ENCODE data around the gene UNCX. TPM values are rescaled to one million over a fixed set of nuclear protein-coding genes. Genes with fewer than 3 reads are reported as not detected.

Gene UNCX
- total RNA-seq, 2 experiments from 2014 or later, result not detected

GRCh38 chr7:1241603-1242255 is 9.1 kb downstream of the UNCX start:
- H3K27ac ChIP-seq (ENCODE audit: low read depth, low read length, poor library complexity, severe bottlenecking), result no peak overlapping the region
- H3K9me3 ChIP-seq (ENCODE audit: low read length), result no peaks in the 10 kb centered on the region
- H4K20me1 ChIP-seq (ENCODE audit: insufficient read depth, low read length), result no peaks in the 10 kb centered on the region
- no peaks in the 10 kb centered on the region for H3K36me3 ChIP-seq (ENCODE audit: insufficient read depth, low read length)
- CTCF ChIA-PET (ENCODE audit: unreplicated experiment), result interaction anchor here (0.6 kb wide), 1 partner anchor 10 kb away, joined by 3 read pairs; no protein-coding TSS in a partner anchor
- TF ChIP-seq EZH2phosphoT487 (IDR thresholded peaks at IDR 0.05; ENCODE audit: borderline replicate concordance, low read depth, low read length), result no peak
- no peak for TF ChIP-seq CTCF (conservative IDR thresholded peaks at IDR 0.05; ENCODE audit: low read length)
- no peaks in the 10 kb centered on the region for H3K79me2 ChIP-seq (ENCODE audit: insufficient read depth, low read depth, low read length)
- H3K4me1 ChIP-seq (ENCODE audit: insufficient read depth, low read length, poor library complexity, severe bottlenecking), result no peaks in the 10 kb centered on the region
- DNase-seq (ENCODE audit: low spot score), result no peak
- no peak overlapping the region for H2AFZ ChIP-seq (ENCODE audit: low read length)
- no TSS peak for BruUV-seq (replicated peaks)
- H3K4me2 ChIP-seq (ENCODE audit: low read length), result no peak overlapping the region
- intact Hi-C loops (cut with micrococcal nuclease; ENCODE audit: unreplicated experiment), result no loop called here
- no peaks in the 10 kb centered on the region for H3K9me2 ChIP-seq (ENCODE audit: insufficient read depth, low read length)
- POLR2A ChIA-PET, result no interaction called here
- H3K4me3 ChIP-seq (ENCODE audit: low read depth, low read length, poor library complexity, severe bottlenecking), result no peak overlapping the region

- Histone ChIP-seq H3K27ac (ENCODE audit: low read depth, low read length, poor library complexity, severe bottlenecking) (no peak overlapping the region), H2AFZ (ENCODE audit: low read length) (no peak overlapping the region), H4K20me1 (ENCODE audit: insufficient read depth, low read length) (no peaks in the 10 kb centered on the region), H3K4me3 (ENCODE audit: low read depth, low read length, poor library complexity, severe bottlenecking) (no peak overlapping the region), H3K9me2 (ENCODE audit: insufficient read depth, low read length) (no peaks in the 10 kb centered on the region), H3K9me3 (ENCODE audit: low read length) (no peaks in the 10 kb centered on the region), H3K4me2 (ENCODE audit: low read length) (no peak overlapping the region), H3K79me2 (ENCODE audit: insufficient read depth, low read depth, low read length) (no peaks in the 10 kb centered on the region), H3K4me1 (ENCODE audit: insufficient read depth, low read length, poor library complexity, severe bottlenecking) (no peaks in the 10 kb centered on the region), H3K36me3 (ENCODE audit: insufficient read depth, low read length) (no peaks in the 10 kb centered on the region)
- intact Hi-C loops (cut with micrococcal nuclease; ENCODE audit: unreplicated experiment), result no loop called here
- ChIA-PET POLR2A (no interaction called here), CTCF (ENCODE audit: unreplicated experiment) (interaction anchor here (0.6 kb wide), 1 partner anchor 10 kb away, joined by 3 read pairs; no protein-coding TSS in a partner anchor)
- DNase-seq (ENCODE audit: low spot score), result no peak
- no TSS peak for BruUV-seq (replicated peaks)
- no peak for TF ChIP-seq CTCF (conservative IDR thresholded peaks at IDR 0.05; ENCODE audit: low read length)
- no peak for TF ChIP-seq EZH2phosphoT487 (IDR thresholded peaks at IDR 0.05; ENCODE audit: borderline replicate concordance, low read depth, low read length)
These were observed 9.6 kb downstream of the UNCX start for GRCh38 chr7:1242256-1242605.

GRCh38 chr7:1242606-1243289 is 10.1 kb downstream of the UNCX start:
- Histone ChIP-seq H2AFZ (ENCODE audit: low read length) (no peak overlapping the region), H3K4me3 (ENCODE audit: low read depth, low read length, poor library complexity, severe bottlenecking) (no peak overlapping the region), H3K4me1 (ENCODE audit: insufficient read depth, low read length, poor library complexity, severe bottlenecking) (no peaks in the 10 kb centered on the region), H3K27ac (ENCODE audit: low read depth, low read length, poor library complexity, severe bottlenecking) (no peak overlapping the region), H3K79me2 (ENCODE audit: insufficient read depth, low read depth, low read length) (no peaks in the 10 kb centered on the region), H4K20me1 (ENCODE audit: insufficient read depth, low read length) (no peaks in the 10 kb centered on the region), H3K4me2 (ENCODE audit: low read length) (no peak overlapping the region), H3K36me3 (ENCODE audit: insufficient read depth, low read length) (no peaks in the 10 kb centered on the region), H3K9me2 (ENCODE audit: insufficient read depth, low read length) (no peaks in the 10 kb centered on the region), H3K9me3 (ENCODE audit: low read length) (no peaks in the 10 kb centered on the region)
- ChIA-PET POLR2A (interaction anchor here (0.5 kb wide), 1 partner anchor 402 kb away, joined by 4 read pairs; no protein-coding TSS in a partner anchor), CTCF (ENCODE audit: unreplicated experiment) (no interaction called here)
- intact Hi-C loops (cut with micrococcal nuclease; ENCODE audit: unreplicated experiment), result no loop called here
- BruUV-seq (replicated peaks), result no TSS peak
- no peak for DNase-seq (ENCODE audit: low spot score)
- TF ChIP-seq EZH2phosphoT487 (IDR thresholded peaks at IDR 0.05; ENCODE audit: borderline replicate concordance, low read depth, low read length), result no peak
- TF ChIP-seq CTCF (conservative IDR thresholded peaks at IDR 0.05; ENCODE audit: low read length), result no peak

Data from OCI-LY7 (cell line).